GM12891 (cell line): ENCODE measurements around the gene ATG4B.

Experiments
- DNase-seq: peaks from one replicate; pipeline ENCODE4 v3.0.0; 2011; ENCODE audit warnings: low spot score; ENCODE audit not compliant: insufficient read length
- FAIRE-seq: peaks from 2 replicates; lab custom pipeline; 2011; peaks lifted over from hg19 to GRCh38; lab: Jason Lieb, UNC
- PAX5 ChIP-seq: IDR thresholded peaks from 2 replicates; pipeline ENCODE4 v1.6.1; 2011; ENCODE audit warnings: low read length, moderate library complexity, mild to moderate bottlenecking; ENCODE audit not compliant: insufficient read depth, severe bottlenecking
- POLR2A ChIP-seq: IDR thresholded peaks from 2 replicates; pipeline ENCODE4 v1.6.1; 2011; ENCODE audit warnings: low read depth, low read length, control low read depth
- POLR2AphosphoS5 ChIP-seq: IDR thresholded peaks from 2 replicates; pipeline ENCODE4 v1.6.1; 2011; ENCODE audit warnings: low read depth, low read length, control low read depth
- POU2F2 ChIP-seq: IDR thresholded peaks from 2 replicates; pipeline ENCODE4 v1.6.1; 2011; ENCODE audit warnings: low read depth, mild to moderate bottlenecking, control low read depth, low read length, moderate library complexity
- SPI1 ChIP-seq: IDR thresholded peaks from 2 replicates; pipeline ENCODE4 v1.6.1; 2011; ENCODE audit warnings: low read depth, low read length, control low read depth
- TAF1 ChIP-seq: IDR thresholded peaks from 2 replicates; pipeline ENCODE4 v1.6.1; 2011; ENCODE audit warnings: low read depth, low read length, control low read depth

The ATG4B gene

GRCh38 chr2:241686650-241687425, 49.3 kb downstream of the ATG4B start, which contains the start of gene DTYMK:
TSS of gene DTYMK (minus strand) at chr2:241686815. CDS start at chr2:241686783, 32 bp downstream.
- TF ChIP-seq SPI1 (no peak), TAF1 (peak; percentile 41; the same call in 1 of the 2 replicates), POLR2AphosphoS5 (peak; percentile 80), POLR2A (peak; percentile 85), PAX5 (peak; percentile 7), POU2F2 (peak; percentile 9; the same call in 1 of the 2 replicates)
- FAIRE-seq (peak; percentile 87), DNase-seq (peak; percentile 99)

- DNase-seq (no peak), FAIRE-seq (no peak)
- TF ChIP-seq TAF1, result no peak
- TF ChIP-seq POU2F2, result no peak
- no peak for TF ChIP-seq POLR2AphosphoS5
- TF ChIP-seq PAX5, result no peak
- no peak for TF ChIP-seq POLR2A
- no peak for TF ChIP-seq SPI1
These were observed 51.8 kb downstream of the ATG4B start for GRCh38 chr2:241689306-241689705.

GRCh38 chr2:241690202-241690717, 52.8 kb downstream of the ATG4B start:
- DNase-seq, result no peak
- no peak for FAIRE-seq
- no peak for TF ChIP-seq SPI1
- TF ChIP-seq TAF1, result no peak
- TF ChIP-seq POLR2AphosphoS5, result no peak
- TF ChIP-seq PAX5, result no peak
- TF ChIP-seq POU2F2, result no peak
- TF ChIP-seq POLR2A, result no peak

- no peak for FAIRE-seq
- no peak for TF ChIP-seq TAF1
- no peak for TF ChIP-seq POU2F2
- no peak for TF ChIP-seq POLR2AphosphoS5
- no peak for TF ChIP-seq PAX5
- no peak for TF ChIP-seq POLR2A
- TF ChIP-seq SPI1, result no peak
- DNase-seq, result no peak
These were observed 55.0 kb downstream of the ATG4B start for GRCh38 chr2:241692448-241692847.

- DNase-seq (no peak), FAIRE-seq (no peak)
- no peak for TF ChIP-seq POLR2AphosphoS5
- no peak for TF ChIP-seq SPI1
- TF ChIP-seq POU2F2, result no peak
- TF ChIP-seq PAX5, result no peak
- TF ChIP-seq TAF1, result no peak
- no peak for TF ChIP-seq POLR2A
These were observed 58.2 kb downstream of the ATG4B start for GRCh38 chr2:241695651-241696050.

- DNase-seq (no peak), FAIRE-seq (no peak)
- TF ChIP-seq POU2F2 (no peak), TAF1 (0 out of 2 replicates have a peak, but pooled peaks have one; percentile 8)
These were observed 63.6 kb downstream of the ATG4B start for GRCh38 chr2:241701149-241701398.

- DNase-seq (peak; percentile 69), FAIRE-seq (no peak)
- TF ChIP-seq SPI1 (no peak), POLR2A (no peak), POU2F2 (0 out of 2 replicates have a peak, but pooled peaks have one; percentile 45), TAF1 (0 out of 2 replicates have a peak, but pooled peaks have one; percentile 10), POLR2AphosphoS5 (peak; percentile 73), PAX5 (peak; percentile 18)
These were observed 64.1 kb downstream of the ATG4B start, which contains the start of gene ING5 for GRCh38 chr2:241701399-241702154. TSS of gene ING5 (plus strand) at chr2:241702039. CDS start at chr2:241702066, 27 bp downstream.

GRCh38 chr2:241702155-241703031, 64.9 kb downstream of the ATG4B start:
- FAIRE-seq (peak; percentile 97), DNase-seq (peak; percentile 93)
- TF ChIP-seq POU2F2 (no peak), SPI1 (no peak), POLR2AphosphoS5 (no peak), PAX5 (no peak), TAF1 (no peak), POLR2A (no peak)

GRCh38 chr2:241703032-241703604, 65.6 kb downstream of the ATG4B start:
- DNase-seq, result no peak
- no peak for TF ChIP-seq POLR2AphosphoS5
- no peak for TF ChIP-seq POLR2A
- TF ChIP-seq PAX5, result no peak
- no peak for TF ChIP-seq TAF1
- no peak for TF ChIP-seq SPI1
- no peak for TF ChIP-seq POU2F2
- no peak for FAIRE-seq
